Measurements from ENCODE around the gene PTCSC3. TPM values are rescaled to one million over a fixed set of nuclear protein-coding genes. Genes with fewer than 3 reads are reported as not detected.

Gene PTCSC3
- total and polyA plus RNA-seq, 2 of the 13 experiments (the other 11 are each of a cell fraction or from before 2014, with no cell fraction given), result not detected

GRCh38 chr14:36096090-36096489 lies 80.4 kb downstream of the PTCSC3 start:
- Histone ChIP-seq H3K9me3 (ENCODE audit: low read length) (no peaks in the 10 kb centered on the region), H3K27me3 (ENCODE audit: control insufficient read depth in 1 of 2, insufficient read depth in 2 of 2, low read length in 2 of 2) (no peaks in the 10 kb centered on the region), H3K36me3 (replicated peaks in 1 of 2; ENCODE audit: control insufficient read depth in 1 of 2, insufficient read depth in 2 of 2, low read length in 2 of 2) (no peaks in the 10 kb centered on the region), H2AFZ (ENCODE audit: low read length) (no peak overlapping the region), H3K9ac (ENCODE audit: insufficient read depth, low read depth, low read length) (no peak overlapping the region), H4K20me1 (ENCODE audit: insufficient read depth, low read length) (no peaks in the 10 kb centered on the region), H3K4me1 (ENCODE audit: insufficient read depth, low read length) (peaks cover 12% of the 10 kb centered on the region), H3K79me2 (ENCODE audit: insufficient read depth, low read length) (no peaks in the 10 kb centered on the region), H3K27ac (ENCODE audit: extremely low read length, insufficient read depth, low read length) (no peak overlapping the region), H3K4me2 (ENCODE audit: low read depth, low read length) (no peak overlapping the region), H3K4me3 (replicated peaks in 1 of 3; ENCODE audit: insufficient read depth in 1 of 3, low read depth in 2 of 3, low read length in 3 of 3) (no peak overlapping the region)
- intact Hi-C loops (cut with micrococcal nuclease; ENCODE audit: unreplicated experiment), result no loop called here
- BruUV-seq (replicated peaks), result no TSS peak
- ChIA-PET POLR2A (no interaction called here), CTCF (ENCODE audit: low intra/inter-chr PET ratio, low total read pairs) (no interaction called here)
- ATAC-seq (no peak), FAIRE-seq (no peak), DNase-seq (ENCODE audit: low spot score) (no peak)
- TF ChIP-seq BATF2 (CRISPR knock-in tag; IDR thresholded peaks at IDR 0.05), result no peak
- TF ChIP-seq ZNF670 (CRISPR knock-in tag; IDR thresholded peaks at IDR 0.05; ENCODE audit: borderline replicate concordance), result no peak
- TF ChIP-seq ZBTB7B (CRISPR knock-in tag; IDR thresholded peaks at IDR 0.05), result no peak
- no peak for TF ChIP-seq KLF11 (CRISPR knock-in tag; IDR thresholded peaks at IDR 0.05)
- TF ChIP-seq ZNF564 (CRISPR knock-in tag; IDR thresholded peaks at IDR 0.05), result no peak
- no peak for TF ChIP-seq ZBTB34 (CRISPR knock-in tag; IDR thresholded peaks at IDR 0.05)
- in situ Hi-C loops (cut with HindIII; ENCODE audit: extremely low pct_ligation_motif_present, low pct_unique_long_range_greater_than_20kb), result no loop called here

- no peaks in the 10 kb centered on the region for H3K36me3 ChIP-seq (replicated peaks in 1 of 2; ENCODE audit: control insufficient read depth in 1 of 2, insufficient read depth in 2 of 2, low read length in 2 of 2)
- H3K27ac ChIP-seq (ENCODE audit: extremely low read length, insufficient read depth, low read length), result no peak overlapping the region
- ATAC-seq (no peak), DNase-seq (ENCODE audit: low spot score) (no peak), FAIRE-seq (no peak)
- BruUV-seq (replicated peaks), result no TSS peak
- WGBS (ENCODE audit: low lambda C conversion rate), result 69% methylated on average over 4 of the region's 4 CpGs
- intact Hi-C loops (cut with micrococcal nuclease; ENCODE audit: unreplicated experiment), result no loop called here
- ChIA-PET POLR2A (no interaction called here), CTCF (ENCODE audit: low intra/inter-chr PET ratio, low total read pairs) (no interaction called here)
- H3K4me1 ChIP-seq (ENCODE audit: insufficient read depth, low read length), result peaks cover 17% of the 10 kb centered on the region
- H3K9ac ChIP-seq (ENCODE audit: insufficient read depth, low read depth, low read length), result no peak overlapping the region
- H4K20me1 ChIP-seq (ENCODE audit: insufficient read depth, low read length), result no peaks in the 10 kb centered on the region
- H3K27me3 ChIP-seq (ENCODE audit: control insufficient read depth in 1 of 2, insufficient read depth in 2 of 2, low read length in 2 of 2), result no peaks in the 10 kb centered on the region
- no peak overlapping the region for H3K4me3 ChIP-seq (replicated peaks in 1 of 3; ENCODE audit: insufficient read depth in 1 of 3, low read depth in 2 of 3, low read length in 3 of 3)
- no peaks in the 10 kb centered on the region for H3K9me3 ChIP-seq (ENCODE audit: low read length)
- no peaks in the 10 kb centered on the region for H3K79me2 ChIP-seq (ENCODE audit: insufficient read depth, low read length)
- H3K4me2 ChIP-seq (ENCODE audit: low read depth, low read length), result no peak overlapping the region
- no peak overlapping the region for H2AFZ ChIP-seq (ENCODE audit: low read length)
- in situ Hi-C loops (cut with HindIII; ENCODE audit: extremely low pct_ligation_motif_present, low pct_unique_long_range_greater_than_20kb), result no loop called here
- TF ChIP-seq ZNF547 (CRISPR knock-in tag; IDR thresholded peaks at IDR 0.05) (no peak), MLLT10 (CRISPR knock-in tag; IDR thresholded peaks at IDR 0.05) (no peak), NR2C2 (CRISPR knock-in tag; IDR thresholded peaks at IDR 0.05; ENCODE audit: borderline replicate concordance) (no peak), MLXIP (CRISPR knock-in tag; IDR thresholded peaks at IDR 0.05; ENCODE audit: borderline replicate concordance) (no peak), KDM2A (CRISPR knock-in tag; IDR thresholded peaks at IDR 0.05; ENCODE audit: borderline replicate concordance, low read depth) (no peak), ZNF234 (CRISPR knock-in tag; conservative IDR thresholded peaks at IDR 0.05) (no peak)
Measured at GRCh38 chr14:36094963-36095362, 81.6 kb downstream of the PTCSC3 start.

All from HepG2 (cell line).